Muscle layer of duodenum (tissue), 2 donors: ENCODE results near the gene MAP4K4.

Source experiments
- H3K27ac ChIP-seq: one replicate; pipeline ENCODE4 v1.7.0; 2013; ENCODE audit warnings: mild to moderate bottlenecking, low read length
- H3K27me3 ChIP-seq: one replicate; pipeline ENCODE4 v1.7.0; 2013; ENCODE audit warnings: low read depth, mild to moderate bottlenecking, control low read depth, low read length
- H3K36me3 ChIP-seq, 2 donors: one replicate each; pipeline ENCODE4 v1.7.0; 2013; ENCODE audit warnings: low read length in 2 of 2, control low read depth in 1 of 2, mild to moderate bottlenecking in 1 of 2; ENCODE audit not compliant: insufficient read depth in 2 of 2, control insufficient read depth in 1 of 2
- H3K4me1 ChIP-seq, 2 donors: one replicate each; pipeline ENCODE4 v1.7.0; 2013; ENCODE audit warnings: low read length in 2 of 2, mild to moderate bottlenecking in 2 of 2, control low read depth in 1 of 2, moderate library complexity in 1 of 2; ENCODE audit not compliant: insufficient read depth in 2 of 2, control insufficient read depth in 1 of 2
- H3K4me3 ChIP-seq, 2 donors: one replicate each; pipeline ENCODE4 v1.7.0; 2013; ENCODE audit warnings: low read length in 2 of 2, low read depth in 1 of 2, mild to moderate bottlenecking in 1 of 2
- H3K9me3 ChIP-seq, 2 donors: one replicate each; pipeline ENCODE4 v1.7.0; 2013; ENCODE audit warnings: low read length in 2 of 2, control low read depth in 1 of 2, mild to moderate bottlenecking in 1 of 2; ENCODE audit not compliant: control insufficient read depth in 1 of 2
- donor health status: healthy.

The MAP4K4 gene

GRCh38 chr2:101814752-101815151, 117.2 kb downstream of the MAP4K4 start:
- H3K4me1 ChIP-seq = peaks cover 15 to 22% of the 10 kb centered on the region in 2 donors
- H3K4me3 ChIP-seq = no peak overlapping the region
- H3K9me3 ChIP-seq = no peaks in the 10 kb centered on the region
- H3K27ac ChIP-seq = no peak overlapping the region
- no peaks in the 10 kb centered on the region for H3K27me3 ChIP-seq
- H3K36me3 ChIP-seq = no peaks in the 10 kb centered on the region

- no peak overlapping the region for H3K27ac ChIP-seq
- H3K9me3 ChIP-seq = no peaks in the 10 kb centered on the region
- H3K4me1 ChIP-seq = peaks cover 15 to 22% of the 10 kb centered on the region in 2 donors
- H3K36me3 ChIP-seq = no peaks in the 10 kb centered on the region
- H3K27me3 ChIP-seq = no peaks in the 10 kb centered on the region
- no peak overlapping the region for H3K4me3 ChIP-seq
Observed at GRCh38 chr2:101815154-101815553, 117.6 kb downstream of the MAP4K4 start.

- Histone ChIP-seq H3K27ac (no peak overlapping the region), H3K36me3 (no peaks in the 10 kb centered on the region), H3K9me3 (no peaks in the 10 kb centered on the region), H3K4me1 (peaks cover 15 to 22% of the 10 kb centered on the region in 2 donors), H3K27me3 (no peaks in the 10 kb centered on the region), H3K4me3 (no peak overlapping the region)
Observed at GRCh38 chr2:101815739-101816391, 118.4 kb downstream of the MAP4K4 start.

- Histone ChIP-seq H3K27ac (no peak overlapping the region), H3K36me3 (no peaks in the 10 kb centered on the region), H3K4me3 (no peak overlapping the region), H3K9me3 (no peaks in the 10 kb centered on the region), H3K4me1 (peaks cover 15 to 22% of the 10 kb centered on the region in 2 donors), H3K27me3 (no peaks in the 10 kb centered on the region)
Observed at GRCh38 chr2:101816598-101816997, 119.1 kb downstream of the MAP4K4 start.

GRCh38 chr2:101817481-101817880, 120.0 kb downstream of the MAP4K4 start:
- no peaks in the 10 kb centered on the region for H3K36me3 ChIP-seq
- H3K27ac ChIP-seq = no peak overlapping the region
- H3K9me3 ChIP-seq = no peaks in the 10 kb centered on the region
- H3K4me3 ChIP-seq = no peak overlapping the region
- H3K4me1 ChIP-seq = peaks cover 15 to 22% of the 10 kb centered on the region in 2 donors
- no peaks in the 10 kb centered on the region for H3K27me3 ChIP-seq

GRCh38 chr2:101818531-101819451, 121.3 kb downstream of the MAP4K4 start:
- Histone ChIP-seq H3K27ac (no peak overlapping the region), H3K4me1 (peaks cover 15 to 31% of the 10 kb centered on the region in 2 donors), H3K4me3 (no peak overlapping the region), H3K27me3 (no peaks in the 10 kb centered on the region), H3K36me3 (no peaks in the 10 kb centered on the region), H3K9me3 (no peaks in the 10 kb centered on the region)

GRCh38 chr2:101820519-101820918, 123.0 kb downstream of the MAP4K4 start:
- peaks cover 0 to 6% of the 10 kb centered on the region in 2 donors for H3K36me3 ChIP-seq
- H3K27ac ChIP-seq = no peak overlapping the region
- H3K27me3 ChIP-seq = no peaks in the 10 kb centered on the region
- peaks cover 15 to 29% of the 10 kb centered on the region in 2 donors for H3K4me1 ChIP-seq
- H3K4me3 ChIP-seq = no peak overlapping the region
- H3K9me3 ChIP-seq = no peaks in the 10 kb centered on the region

GRCh38 chr2:101821059-101821805, 123.7 kb downstream of the MAP4K4 start:
- H3K4me3 ChIP-seq = no peak overlapping the region
- H3K27me3 ChIP-seq = no peaks in the 10 kb centered on the region
- no peaks in the 10 kb centered on the region for H3K9me3 ChIP-seq
- peaks cover 0 to 8% of the 10 kb centered on the region in 2 donors for H3K36me3 ChIP-seq
- H3K27ac ChIP-seq = no peak overlapping the region
- H3K4me1 ChIP-seq = peaks cover 13 to 22% of the 10 kb centered on the region in 2 donors

- Histone ChIP-seq H3K4me1 (peaks cover 10 to 20% of the 10 kb centered on the region in 2 donors), H3K36me3 (peaks cover under 1 to 8% of the 10 kb centered on the region in 2 donors), H3K9me3 (no peaks in the 10 kb centered on the region), H3K27me3 (no peaks in the 10 kb centered on the region), H3K4me3 (no peak overlapping the region), H3K27ac (no peak overlapping the region)
Observed at GRCh38 chr2:101821828-101822458, 124.4 kb downstream of the MAP4K4 start.

GRCh38 chr2:101823347-101823791, 125.9 kb downstream of the MAP4K4 start:
- no peaks in the 10 kb centered on the region for H3K27me3 ChIP-seq
- H3K36me3 ChIP-seq = peaks cover 8 to 17% of the 10 kb centered on the region in 2 donors
- no peaks in the 10 kb centered on the region for H3K9me3 ChIP-seq
- H3K4me1 ChIP-seq = peaks cover 18 to 31% of the 10 kb centered on the region in 2 donors
- H3K27ac ChIP-seq = no peak overlapping the region
- H3K4me3 ChIP-seq = no peak overlapping the region
